Left ventricle myocardium inferior (tissue), 1 donor: ENCODE results near the gene SIGMAR1. TPM values are rescaled to one million over a fixed set of nuclear protein-coding genes. Genes with fewer than 3 reads are reported as not detected.

ENCODE experiments used
- DNase-seq: peaks from one replicate; pipeline ENCODE4 v3.0.0-alpha.2; 2020
- H3K27ac ChIP-seq: fragments of 200-600 bp; replicated peaks from 2 replicates; pipeline ENCODE4 v1.8.0; 2021
- H3K27me3 ChIP-seq: fragments of 200-600 bp; 2 replicates; pipeline ENCODE4 v1.8.0; 2021; ENCODE audit warnings: low read depth
- H3K36me3 ChIP-seq: fragments of 200-600 bp; 2 replicates; pipeline ENCODE4 v1.8.0; 2021
- H3K4me1 ChIP-seq: fragments of 200-600 bp; 2 replicates; pipeline ENCODE4 v1.8.0; 2021
- H3K4me3 ChIP-seq: fragments of 200-600 bp; 2 replicates; pipeline ENCODE4 v1.8.0; 2021; ENCODE audit warnings: mild to moderate bottlenecking, moderate library complexity
- H3K9me3 ChIP-seq: fragments of 200-600 bp; replicated peaks from 2 replicates; pipeline ENCODE4 v1.8.0; 2021
- intact Hi-C: fragments of 100-400 bp; cut with micrococcal nuclease; formaldehyde crosslinking; loops from one replicate; pipeline ENCODE4 v1.11.0; 2022
- total RNA-seq: library from RNA; stranded (reverse); fragmentation: NEBNext Ultra II Directional; extraction: Animal tissue kit (Norgen Biotek cat#: 25700); gene quantifications from one replicate; pipeline ENCODE4 v1.2.1, GENCODE V29; 2021
- TF ChIP-seq, protein P1 (sequence below): fragments of 200-600 bp; IDR thresholded peaks from 2 replicates; pipeline ENCODE4 v1.8.0; 2021; ENCODE audit warnings: antibody characterized with exemption, mild to moderate bottlenecking, borderline replicate concordance
- donor health status: DM: no; HTN: yes; CAD: no; lungs with severe emphysema.

Gene SIGMAR1
- total RNA-seq, 1 donor from 2014 or later = 20.0 TPM

DNA sequence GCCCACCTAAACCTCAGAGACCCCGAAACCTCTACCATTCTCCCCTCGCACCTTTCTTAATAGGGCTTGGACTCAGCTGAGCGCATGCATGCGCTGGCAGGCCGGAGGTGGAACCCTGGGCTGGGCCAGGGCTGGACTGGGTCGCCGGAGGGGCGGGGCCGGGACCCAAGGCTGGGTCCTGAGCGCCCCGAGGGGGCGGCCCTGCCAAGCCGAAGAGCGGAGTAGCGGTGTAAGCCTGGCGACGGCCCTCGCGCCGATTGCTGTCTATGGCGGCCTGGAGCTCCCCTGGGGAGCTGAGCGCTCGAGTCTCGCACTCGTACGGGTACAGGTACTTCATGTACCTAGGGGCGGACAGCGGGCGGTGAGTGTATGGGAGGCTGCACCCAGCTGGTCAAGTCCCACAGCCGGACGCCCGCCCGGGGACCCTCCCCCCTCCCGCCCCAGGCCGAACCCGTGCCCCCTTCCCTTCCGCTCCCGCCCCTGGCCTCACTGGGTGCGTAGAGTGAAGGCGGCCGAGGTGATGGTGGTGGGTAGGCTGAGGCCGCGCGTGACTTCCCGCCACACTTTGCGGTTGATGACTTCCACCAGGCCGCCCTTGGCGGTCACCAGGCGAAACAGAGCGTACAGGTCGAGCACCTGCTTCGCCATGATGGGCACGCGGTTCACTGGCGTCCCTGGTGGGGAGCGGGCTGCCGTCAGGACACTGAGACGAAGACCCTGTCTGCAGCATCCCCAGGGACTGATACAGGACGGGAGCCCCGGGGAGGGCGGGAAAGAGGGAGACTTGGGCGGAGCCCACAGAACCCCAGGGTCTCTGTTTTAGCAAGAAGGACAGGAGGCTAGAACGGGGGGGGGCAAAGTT is 14.0 kb downstream of the SIGMAR1 start:
- no peak overlapping the region for H3K27ac ChIP-seq
- TF ChIP-seq, protein P1, sequence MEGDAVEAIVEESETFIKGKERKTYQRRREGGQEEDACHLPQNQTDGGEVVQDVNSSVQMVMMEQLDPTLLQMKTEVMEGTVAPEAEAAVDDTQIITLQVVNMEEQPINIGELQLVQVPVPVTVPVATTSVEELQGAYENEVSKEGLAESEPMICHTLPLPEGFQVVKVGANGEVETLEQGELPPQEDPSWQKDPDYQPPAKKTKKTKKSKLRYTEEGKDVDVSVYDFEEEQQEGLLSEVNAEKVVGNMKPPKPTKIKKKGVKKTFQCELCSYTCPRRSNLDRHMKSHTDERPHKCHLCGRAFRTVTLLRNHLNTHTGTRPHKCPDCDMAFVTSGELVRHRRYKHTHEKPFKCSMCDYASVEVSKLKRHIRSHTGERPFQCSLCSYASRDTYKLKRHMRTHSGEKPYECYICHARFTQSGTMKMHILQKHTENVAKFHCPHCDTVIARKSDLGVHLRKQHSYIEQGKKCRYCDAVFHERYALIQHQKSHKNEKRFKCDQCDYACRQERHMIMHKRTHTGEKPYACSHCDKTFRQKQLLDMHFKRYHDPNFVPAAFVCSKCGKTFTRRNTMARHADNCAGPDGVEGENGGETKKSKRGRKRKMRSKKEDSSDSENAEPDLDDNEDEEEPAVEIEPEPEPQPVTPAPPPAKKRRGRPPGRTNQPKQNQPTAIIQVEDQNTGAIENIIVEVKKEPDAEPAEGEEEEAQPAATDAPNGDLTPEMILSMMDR = no peak
- peaks cover 74% of the 10 kb centered on the region for H3K27me3 ChIP-seq
- peak overlapping the region; percentile 37 for H3K4me3 ChIP-seq
- DNase-seq = no peak
- H3K36me3 ChIP-seq = no peaks in the 10 kb centered on the region
- H3K9me3 ChIP-seq = no peaks in the 10 kb centered on the region
- peaks cover 35% of the 10 kb centered on the region for H3K4me1 ChIP-seq
- intact Hi-C loops = no loop called here

DNA sequence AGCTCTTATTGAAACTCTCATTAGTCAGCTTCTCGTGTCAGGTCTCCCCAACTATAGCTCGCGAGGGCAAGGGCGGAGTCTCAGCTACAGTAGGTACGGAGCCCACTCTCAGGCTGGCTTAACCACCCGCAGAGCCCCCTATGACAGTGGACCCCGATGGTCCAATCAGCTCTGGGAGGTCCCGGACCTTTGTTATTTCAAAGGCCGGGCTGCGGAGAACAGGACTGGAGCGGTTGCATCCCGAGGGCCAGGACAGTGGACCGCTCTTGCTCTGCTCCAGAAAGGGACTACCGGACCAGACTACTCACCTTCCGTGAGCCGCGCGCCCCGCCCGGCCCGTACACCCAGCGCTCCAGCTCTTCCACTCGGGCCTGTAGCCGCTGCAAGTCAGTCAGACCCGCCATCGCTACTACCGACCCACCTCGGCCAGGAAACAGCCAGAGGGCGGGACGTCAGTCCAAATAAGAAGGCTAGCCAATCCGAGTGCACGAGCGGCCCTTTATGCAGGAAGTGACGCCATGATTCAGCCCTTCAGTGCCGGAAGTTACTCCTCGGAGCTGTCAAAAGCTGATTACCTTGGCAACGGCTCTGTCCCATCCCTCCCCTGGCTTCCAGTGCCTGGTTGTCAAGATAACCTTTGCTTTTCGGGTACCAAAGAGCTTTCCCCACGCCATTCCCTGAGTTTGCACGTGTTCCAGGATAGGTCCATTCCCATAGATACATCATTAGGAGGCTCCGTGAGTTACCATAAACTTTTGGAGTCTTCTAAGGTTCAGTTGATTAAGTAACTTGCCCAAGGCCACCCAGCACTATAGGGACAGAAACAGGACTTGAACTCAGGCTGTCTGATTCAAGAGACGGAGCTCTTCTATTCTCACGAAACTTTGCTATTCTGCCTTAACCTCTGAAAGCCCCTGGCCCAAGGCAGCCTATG is 17.3 kb downstream of the SIGMAR1 start, which contains the start of gene DCTN3:
TSS of gene DCTN3 (minus strand) at position 435 of the 934 bp plus-strand sequence. CDS start at position 404, 31 bp downstream.
- Histone ChIP-seq H3K4me1 (peaks cover 30% of the 10 kb centered on the region), H3K4me3 (peak within 1 kb of the TSS; percentile 86), H3K9me3 (no peaks in the 10 kb centered on the region), H3K27ac (peak within 1 kb of the TSS; percentile 57), H3K27me3 (peaks cover 42% of the 10 kb centered on the region), H3K36me3 (peaks cover 30% of the 10 kb centered on the region)
- TF ChIP-seq, protein P1 = peak; percentile 17
- DNase-seq = peak; percentile 92
- intact Hi-C loops = no loop called here

DNA sequence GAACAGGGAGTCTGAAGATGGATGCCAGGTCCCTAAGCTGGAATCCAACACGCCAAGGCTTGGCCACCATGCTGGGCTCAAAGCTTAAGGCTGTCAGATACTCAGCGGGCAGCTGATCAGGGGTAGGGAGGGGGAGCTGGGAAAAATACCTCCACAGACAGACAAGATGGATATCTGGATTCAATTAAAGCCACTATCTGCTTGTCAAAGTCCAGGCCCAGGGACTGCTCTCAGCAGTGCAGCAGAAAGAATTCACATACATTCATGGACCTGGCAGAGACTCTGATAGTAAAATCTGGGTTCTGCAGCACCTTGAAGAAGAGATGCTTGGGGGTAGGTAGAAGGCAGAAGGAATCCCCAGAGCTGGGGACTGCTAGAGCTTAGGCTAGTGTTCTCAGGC is 22.5 kb downstream of the SIGMAR1 start:
- Histone ChIP-seq H3K27me3 (no peaks in the 10 kb centered on the region), H3K9me3 (no peaks in the 10 kb centered on the region), H3K4me3 (no peak overlapping the region), H3K36me3 (peaks cover 50% of the 10 kb centered on the region), H3K27ac (no peak overlapping the region), H3K4me1 (peaks cover 39% of the 10 kb centered on the region)
- no peak for DNase-seq
- intact Hi-C loops = no loop called here
- TF ChIP-seq, protein P1 = no peak

DNA sequence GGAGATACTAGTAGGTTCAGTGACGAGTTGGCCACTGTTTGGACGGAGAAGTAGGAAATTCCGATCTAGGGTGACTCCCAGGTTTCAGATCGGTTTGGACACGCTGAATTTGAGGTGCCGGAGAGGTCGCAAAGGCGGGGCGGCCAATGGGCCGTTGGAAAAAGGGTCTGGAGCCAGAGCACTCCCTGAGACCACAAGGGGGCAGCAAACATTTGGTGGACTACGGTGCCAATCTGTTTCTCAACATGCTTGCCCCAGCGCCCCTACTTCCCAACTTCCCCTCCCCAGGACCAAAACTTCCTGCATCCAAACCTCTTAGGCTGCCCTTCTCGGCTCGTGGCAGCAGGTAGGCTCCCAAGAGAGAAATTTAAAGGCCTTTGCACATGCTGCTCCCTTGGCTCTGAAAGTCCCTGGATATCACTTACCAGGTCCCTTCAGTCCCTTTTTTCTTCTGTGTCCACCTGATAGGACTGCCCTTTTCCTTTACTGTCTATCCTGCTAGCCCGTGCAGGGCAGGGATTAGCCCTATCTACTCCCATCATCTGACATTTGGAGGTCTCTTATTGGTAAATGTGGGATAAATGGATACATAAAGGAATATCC is 24.7 kb downstream of the SIGMAR1 start:
- peak overlapping the region; percentile 95 for H3K27ac ChIP-seq

More for the DNA sequence above, 24.7 kb downstream of the SIGMAR1 start:
- TF ChIP-seq, protein P1 = peak; percentile 91
- no peaks in the 10 kb centered on the region for H3K9me3 ChIP-seq
- H3K4me1 ChIP-seq = peaks cover 33% of the 10 kb centered on the region
- H3K4me3 ChIP-seq = peak overlapping the region; percentile 89
- peaks cover 45% of the 10 kb centered on the region for H3K36me3 ChIP-seq
- intact Hi-C loops = no loop called here
- peak; percentile 68 for DNase-seq
- H3K27me3 ChIP-seq = no peaks in the 10 kb centered on the region
